ENCODE data around the gene DRC3.

DRC3 gene

DNA sequence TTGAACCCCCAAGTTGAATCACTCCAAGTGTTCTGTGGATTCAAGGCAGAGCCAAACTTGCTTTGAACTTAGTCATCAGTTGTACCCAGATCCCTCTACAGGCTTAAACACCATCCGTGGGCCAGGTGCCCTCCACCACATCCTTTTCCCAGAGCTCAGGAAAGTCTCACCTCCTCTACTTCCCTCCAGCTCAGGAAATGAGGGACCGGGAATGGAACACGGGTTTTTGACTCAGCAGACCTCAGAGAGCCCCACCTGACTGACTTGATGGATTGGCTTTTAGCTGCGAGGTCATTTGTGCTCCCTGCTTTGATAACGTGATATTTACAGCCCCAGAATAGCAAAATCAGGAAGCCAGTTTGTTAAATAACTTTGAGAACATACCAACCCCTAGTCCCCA, 86.6 kb downstream of the DRC3 start:
- H3K4me3 ChIP-seq (ENCODE audit: low read depth, low read length): no peak overlapping the region
- DNase-seq (ENCODE audit: low read depth): no peak
- TF ChIP-seq, protein P1, sequence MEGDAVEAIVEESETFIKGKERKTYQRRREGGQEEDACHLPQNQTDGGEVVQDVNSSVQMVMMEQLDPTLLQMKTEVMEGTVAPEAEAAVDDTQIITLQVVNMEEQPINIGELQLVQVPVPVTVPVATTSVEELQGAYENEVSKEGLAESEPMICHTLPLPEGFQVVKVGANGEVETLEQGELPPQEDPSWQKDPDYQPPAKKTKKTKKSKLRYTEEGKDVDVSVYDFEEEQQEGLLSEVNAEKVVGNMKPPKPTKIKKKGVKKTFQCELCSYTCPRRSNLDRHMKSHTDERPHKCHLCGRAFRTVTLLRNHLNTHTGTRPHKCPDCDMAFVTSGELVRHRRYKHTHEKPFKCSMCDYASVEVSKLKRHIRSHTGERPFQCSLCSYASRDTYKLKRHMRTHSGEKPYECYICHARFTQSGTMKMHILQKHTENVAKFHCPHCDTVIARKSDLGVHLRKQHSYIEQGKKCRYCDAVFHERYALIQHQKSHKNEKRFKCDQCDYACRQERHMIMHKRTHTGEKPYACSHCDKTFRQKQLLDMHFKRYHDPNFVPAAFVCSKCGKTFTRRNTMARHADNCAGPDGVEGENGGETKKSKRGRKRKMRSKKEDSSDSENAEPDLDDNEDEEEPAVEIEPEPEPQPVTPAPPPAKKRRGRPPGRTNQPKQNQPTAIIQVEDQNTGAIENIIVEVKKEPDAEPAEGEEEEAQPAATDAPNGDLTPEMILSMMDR (IDR thresholded peaks at IDR 0.05; ENCODE audit: control insufficient read depth, extremely low read depth, insufficient read depth): no peak

DNA sequence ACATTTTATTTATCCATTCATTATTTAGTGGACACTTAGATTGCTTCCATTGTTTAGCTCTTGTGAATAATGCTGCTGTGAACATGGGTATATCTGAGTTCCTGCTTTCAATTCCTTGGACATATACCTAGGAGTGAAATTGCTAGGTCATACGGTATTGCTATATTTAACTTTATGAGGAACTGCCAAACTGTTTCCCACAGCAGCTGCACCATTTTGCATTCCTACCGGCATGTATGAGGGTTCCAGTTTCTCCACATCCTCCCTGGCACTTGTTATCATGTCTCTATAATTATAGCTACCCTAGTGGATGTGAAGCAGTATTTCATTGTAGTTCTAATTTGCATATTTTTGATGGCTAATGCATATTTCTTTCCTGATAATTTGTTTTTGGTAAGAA, 91.4 kb downstream of the DRC3 start:
- no peak overlapping the region for H3K4me3 ChIP-seq (ENCODE audit: low read depth, low read length)
- DNase-seq (ENCODE audit: low read depth): no peak
- TF ChIP-seq, protein P1 (IDR thresholded peaks at IDR 0.05; ENCODE audit: control insufficient read depth, extremely low read depth, insufficient read depth): no peak

DNA sequence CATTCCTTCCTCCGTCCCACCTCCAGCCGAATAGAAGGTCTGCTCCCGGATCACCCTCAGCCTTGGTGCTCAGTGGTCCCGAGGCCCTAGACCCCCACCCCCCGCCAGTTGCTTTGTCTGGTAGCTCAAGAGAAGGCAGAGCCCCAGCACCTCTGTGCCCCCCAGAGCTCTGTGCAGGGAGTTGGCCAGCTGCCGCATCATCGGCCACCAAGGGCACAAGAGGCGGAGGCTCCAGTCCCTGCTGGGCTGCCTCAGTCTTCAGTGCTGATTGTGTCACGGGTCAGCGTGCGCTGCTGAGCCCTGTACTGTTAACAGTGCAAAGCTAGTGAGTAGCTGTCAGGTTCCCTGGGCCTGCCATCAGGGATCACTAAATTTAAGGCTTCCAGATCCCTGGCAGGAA, 92.9 kb downstream of the DRC3 start:
- H3K4me3 ChIP-seq (ENCODE audit: low read depth, low read length): no peak overlapping the region
- no peak for DNase-seq (ENCODE audit: low read depth)
- TF ChIP-seq, protein P1 (IDR thresholded peaks at IDR 0.05; ENCODE audit: control insufficient read depth, extremely low read depth, insufficient read depth): no peak
